ENCODE results near the gene UBE2R2. TPM values are rescaled to one million over a fixed set of nuclear protein-coding genes. Genes with fewer than 3 reads are reported as not detected.

UBE2R2 gene
- total RNA-seq, 1 experiment from 2014 or later, result 52.1 TPM

- Histone ChIP-seq H3K4ac (ENCODE audit: low read depth, low read length) (no peak overlapping the region), H3K23me2 (ENCODE audit: insufficient read length, low read depth, low read length, poor library complexity, severe bottlenecking) (no peaks in the 10 kb centered on the region), H3K27ac (ENCODE audit: insufficient read length, low read depth, low read length) (no peak overlapping the region), H4K8ac (replicated peaks; ENCODE audit: insufficient read length, low read depth, low read length) (no peak overlapping the region), H3T11ph (ENCODE audit: low read length) (no peak overlapping the region), H3K27me3 (ENCODE audit: insufficient read depth, low read length) (no peaks in the 10 kb centered on the region), H3K4me2 (ENCODE audit: insufficient read depth, insufficient read length, low read length) (no peak overlapping the region), H4K20me1 (ENCODE audit: control insufficient read depth, insufficient read depth, insufficient read length) (peaks cover 3% of the 10 kb centered on the region), H3K23ac (ENCODE audit: insufficient read length, low read depth, low read length) (no peak overlapping the region), H2AK5ac (ENCODE audit: insufficient read length, low read length) (no peak overlapping the region), H3K56ac (ENCODE audit: insufficient read length, low read depth, low read length) (no peak overlapping the region), H3K9me3 (ENCODE audit: control insufficient read depth, low read depth, low read length) (no peaks in the 10 kb centered on the region), H2BK15ac (ENCODE audit: low read depth, low read length) (no peak overlapping the region), H2BK120ac (ENCODE audit: low read depth, low read length, poor library complexity, severe bottlenecking) (no peak overlapping the region), H3K18ac (ENCODE audit: insufficient read length, low read depth, low read length) (no peak overlapping the region), H3K9ac (ENCODE audit: extremely low read depth, insufficient read length, low read length) (no peak overlapping the region), H4K5ac (ENCODE audit: insufficient read length, low read depth, low read length) (no peak overlapping the region), H2BK12ac (ENCODE audit: insufficient read length, low read depth, low read length) (no peak overlapping the region), H2BK20ac (ENCODE audit: low read depth, low read length, poor library complexity, severe bottlenecking) (no peak overlapping the region), H3K79me2 (ENCODE audit: insufficient read depth, low read length) (0 out of 2 replicates have a peak, but pooled peaks cover 2% of the 10 kb centered on the region), H3K4me1 (ENCODE audit: insufficient read depth, low read length) (no peaks in the 10 kb centered on the region), H2AFZ (ENCODE audit: low read length) (no peak overlapping the region), H3K14ac (ENCODE audit: insufficient read depth, low read length) (no peak overlapping the region), H2BK5ac (ENCODE audit: insufficient read length, low read length) (no peak overlapping the region), H4K91ac (ENCODE audit: insufficient read length, low read depth, low read length) (no peak overlapping the region), H3K79me1 (ENCODE audit: insufficient read depth, low read depth, low read length, poor library complexity, severe bottlenecking) (peaks cover 8% of the 10 kb centered on the region)
- no peak for TF ChIP-seq CTCF (conservative IDR thresholded peaks at IDR 0.05)
- H3K36me3 Mint-ChIP-seq (ENCODE audit: insufficient read depth in 1 of 3, low read depth in 3 of 3), result peaks cover 7 to 22% (median 17%) of the 10 kb centered on the region in 3 experiments
- H3K9me3 Mint-ChIP-seq, result peaks cover 0 to 3% of the 10 kb centered on the region in 2 experiments; a peak in 1 of 5 replicates
- no CpG with 5 or more reads among the region's 3 CpGs for WGBS (ENCODE audit: extremely low coverage, insufficient read length, low lambda C conversion rate)
- no peak overlapping the region for H3K27ac Mint-ChIP-seq
- peaks cover 37 to 42% of the 10 kb centered on the region in 2 experiments for H3K4me1 Mint-ChIP-seq
- no peaks in the 10 kb centered on the region for H3K27me3 Mint-ChIP-seq (ENCODE audit: low read depth)
- H3K4me3 Mint-ChIP-seq, result no peak overlapping the region
- no peak for DNase-seq
Observed at GRCh38 chr9:33908114-33908513, 91.2 kb downstream of the UBE2R2 start.
